Natural killer cell treated with Interleukin-12 subunit alpha and Interleukin-12 subunit beta and Interleukin-15 and Interleukin-18, amount 100 ng/mL, for 72 hours (primary cell): ENCODE measurements around the gene TRIM73. TPM values are rescaled to one million over a fixed set of nuclear protein-coding genes. Genes with fewer than 3 reads are reported as not detected.
"Not testable (repeated sequence)": the region's sequence is repeated elsewhere in the genome, so short reads cannot be mapped to it uniquely, and the experiment has no call there.

Experiments used
- ATAC-seq, 2 donors: fragments of 150-1000 bp; cut with Tn5 transposase in 1 of 2; sonication (Bioruptor Pico), chemical (Tn5 transposase) in 1 of 2; 2 replicates each; pipeline ENCODE4 v1.10.0; 2021
- DNase-seq: peaks from one replicate; pipeline ENCODE4 v3.0.0; 2022; ENCODE audit warnings: low spot score
- H3K27ac Mint-ChIP-seq, 2 donors: 1 replicate in 1 of 2; 2 replicates in 1 of 2; pipeline ENCODE4 v1.8.0; 2022; ENCODE audit warnings: mixed read lengths in 2 of 2, mild to moderate bottlenecking in 1 of 2, moderate library complexity in 1 of 2
- H3K27me3 Mint-ChIP-seq, 2 donors: 1 replicate in 1 of 2; 2 replicates in 1 of 2; pipeline ENCODE4 v1.8.0; 2022; ENCODE audit warnings: mixed read lengths in 2 of 2
- H3K36me3 Mint-ChIP-seq: one replicate; pipeline ENCODE4 v1.8.0; 2022; ENCODE audit warnings: mixed read lengths
- H3K4me1 Mint-ChIP-seq, 2 donors: 1 replicate in 1 of 2; 2 replicates in 1 of 2; pipeline ENCODE4 v1.8.0; 2022; ENCODE audit warnings: low read depth in 2 of 2, mixed read lengths in 2 of 2, mild to moderate bottlenecking in 1 of 2
- H3K4me3 Mint-ChIP-seq: one replicate; pipeline ENCODE4 v1.8.0; 2022; ENCODE audit warnings: mixed read lengths
- H3K9me3 Mint-ChIP-seq: 2 replicates; pipeline ENCODE4 v1.8.0; 2022; ENCODE audit warnings: mixed read lengths
- total RNA-seq, 2 donors: library from RNA; stranded (reverse); gene quantifications; one replicate each; pipeline ENCODE4 v1.2.3, GENCODE V29; 2022

TRIM73 gene
- 1 to 10 TPM; 2.1 to 5.2 TPM for total RNA-seq

DNA sequence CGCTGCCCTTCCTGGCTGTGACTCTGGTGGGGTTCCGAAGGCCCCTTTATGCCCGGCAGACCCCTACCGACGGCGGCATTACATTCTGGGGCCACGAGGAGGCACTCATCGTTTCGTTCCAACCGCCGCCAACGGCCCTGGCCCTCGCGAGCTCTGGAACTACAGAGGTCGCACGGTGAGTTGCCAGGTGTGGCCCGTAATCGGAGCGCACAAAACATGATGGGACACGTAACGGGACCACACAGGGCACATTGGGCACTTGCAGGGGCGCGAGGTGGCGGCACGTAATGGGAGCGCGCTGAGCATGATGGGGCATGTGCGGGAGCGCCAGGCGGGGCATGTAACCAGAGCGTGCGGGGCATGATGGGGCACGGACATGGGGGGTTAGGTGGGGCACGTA lies at the start of gene TRIM73:
Gene TRIM73, plus strand, starts transcription at position 301 of the 400 bp plus-strand sequence. CDS start 3,305 bp downstream, outside the sequence.
- H3K36me3 Mint-ChIP-seq, H3K4me1 Mint-ChIP-seq, H3K27me3 Mint-ChIP-seq: not testable (repeated sequence)

GRCh38 chr7:75358671-75359541 lies 36.5 kb upstream of the TRIM73 start:
- Mint-ChIP-seq H3K4me3 (peak overlapping the region; percentile 74), H3K27ac (peak overlapping the region; percentile 61 to 76)
- ATAC-seq (peak; percentile 93 to 94), DNase-seq (peak; percentile 74)
- H3K36me3 Mint-ChIP-seq, H3K27me3 Mint-ChIP-seq, H3K9me3 Mint-ChIP-seq, H3K4me1 Mint-ChIP-seq: not testable (repeated sequence)

More for the DNA sequence above, at the start of gene TRIM73:
- H3K4me3 Mint-ChIP-seq, DNase-seq, H3K9me3 Mint-ChIP-seq, H3K27ac Mint-ChIP-seq, ATAC-seq: not testable (repeated sequence)

DNA sequence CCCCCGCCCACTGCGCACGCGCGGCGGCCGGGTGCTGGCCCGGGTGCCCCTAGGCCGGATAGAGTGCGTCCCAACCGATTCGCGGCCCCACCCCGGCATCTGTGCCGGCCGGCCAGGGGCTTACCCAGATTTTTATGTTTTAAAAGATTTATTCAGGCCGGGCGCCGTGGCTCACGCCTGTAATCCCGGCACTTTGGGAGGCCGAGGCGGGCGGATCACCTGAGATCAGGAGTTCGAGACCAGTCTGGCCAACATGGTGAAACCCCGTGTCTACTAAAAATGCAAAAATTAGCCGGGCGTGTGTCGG lies 35.9 kb upstream of the TRIM73 start:
- H3K27ac Mint-ChIP-seq, H3K9me3 Mint-ChIP-seq, H3K4me3 Mint-ChIP-seq, H3K4me1 Mint-ChIP-seq, H3K36me3 Mint-ChIP-seq, H3K27me3 Mint-ChIP-seq: not testable (repeated sequence)
- DNase-seq (peak; percentile 54), ATAC-seq (peak; percentile 89 to 90)

DNA sequence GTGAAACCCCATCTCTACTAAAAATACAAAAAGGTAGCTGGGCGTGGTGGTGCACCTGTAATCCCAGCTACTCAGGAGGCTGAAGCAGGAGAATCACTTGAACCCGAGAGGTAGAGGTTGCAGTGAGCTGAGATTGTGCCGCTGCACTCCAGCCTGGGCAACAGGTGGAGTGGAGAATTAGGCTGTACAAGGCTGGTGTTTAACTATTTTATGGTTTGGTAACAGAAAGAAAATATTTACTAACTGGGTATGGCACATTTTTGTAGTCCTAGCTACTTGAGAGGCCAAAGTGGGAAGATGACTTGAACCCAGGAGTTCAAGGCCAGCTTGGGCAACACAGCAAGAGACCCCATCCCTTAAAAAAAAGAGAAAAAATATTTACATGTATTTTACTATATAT lies 31.4 kb upstream of the TRIM73 start:
- H3K27ac Mint-ChIP-seq, H3K9me3 Mint-ChIP-seq, H3K4me1 Mint-ChIP-seq, DNase-seq, H3K27me3 Mint-ChIP-seq, H3K36me3 Mint-ChIP-seq, H3K4me3 Mint-ChIP-seq, ATAC-seq: not testable (repeated sequence)

DNA sequence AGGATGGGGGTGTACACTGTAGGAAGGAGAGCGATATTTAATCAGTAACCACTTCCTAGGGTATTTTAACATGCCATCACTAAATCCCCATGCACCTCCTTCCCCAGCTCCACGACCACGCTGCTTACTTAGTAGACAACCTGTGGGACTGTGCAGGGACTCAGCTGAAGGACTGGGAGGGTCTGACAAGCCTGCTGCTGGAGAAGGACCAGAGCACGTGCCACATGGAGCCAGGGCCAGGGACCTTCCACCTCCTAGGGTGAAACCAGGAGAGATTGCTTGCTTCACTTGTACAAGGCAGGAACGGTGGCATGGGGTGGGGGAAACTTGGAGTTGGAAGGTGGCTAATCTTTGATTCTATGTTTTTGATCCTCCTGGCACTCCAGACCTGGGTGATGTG lies 28.8 kb upstream of the TRIM73 start:
- not testable (repeated sequence) for ATAC-seq, H3K9me3 Mint-ChIP-seq

GRCh38 chr7:75367313-75367712 lies 28.1 kb upstream of the TRIM73 start:
- H3K36me3 Mint-ChIP-seq, H3K4me1 Mint-ChIP-seq, H3K9me3 Mint-ChIP-seq, H3K4me3 Mint-ChIP-seq, H3K27ac Mint-ChIP-seq, H3K27me3 Mint-ChIP-seq, DNase-seq, ATAC-seq: not testable (repeated sequence)

More for the DNA sequence above, 28.8 kb upstream of the TRIM73 start:
- not testable (repeated sequence) for DNase-seq, H3K4me1 Mint-ChIP-seq, H3K4me3 Mint-ChIP-seq, H3K27ac Mint-ChIP-seq, H3K27me3 Mint-ChIP-seq, H3K36me3 Mint-ChIP-seq

DNA sequence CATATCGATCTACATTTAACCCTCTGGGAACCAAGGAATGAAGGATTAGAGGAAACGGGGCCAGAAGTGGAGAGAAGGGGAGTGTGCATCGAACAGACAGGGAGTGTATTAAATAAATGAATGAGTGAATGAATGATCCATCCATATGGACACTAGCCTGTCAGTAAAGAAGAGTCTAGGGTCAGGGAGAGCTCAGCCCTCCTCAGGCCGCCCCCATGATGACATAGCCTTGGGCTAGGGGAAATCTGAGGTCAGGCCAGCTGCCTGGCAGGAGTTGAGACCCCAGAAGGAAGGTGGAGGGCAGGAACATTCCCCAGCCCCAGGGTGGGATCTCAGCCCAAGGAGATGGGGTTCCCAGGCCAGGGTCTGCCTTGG lies 21.3 kb upstream of the TRIM73 start:
- not testable (repeated sequence) for H3K4me3 Mint-ChIP-seq, H3K27ac Mint-ChIP-seq, H3K9me3 Mint-ChIP-seq, H3K27me3 Mint-ChIP-seq, H3K36me3 Mint-ChIP-seq, DNase-seq, ATAC-seq, H3K4me1 Mint-ChIP-seq

DNA sequence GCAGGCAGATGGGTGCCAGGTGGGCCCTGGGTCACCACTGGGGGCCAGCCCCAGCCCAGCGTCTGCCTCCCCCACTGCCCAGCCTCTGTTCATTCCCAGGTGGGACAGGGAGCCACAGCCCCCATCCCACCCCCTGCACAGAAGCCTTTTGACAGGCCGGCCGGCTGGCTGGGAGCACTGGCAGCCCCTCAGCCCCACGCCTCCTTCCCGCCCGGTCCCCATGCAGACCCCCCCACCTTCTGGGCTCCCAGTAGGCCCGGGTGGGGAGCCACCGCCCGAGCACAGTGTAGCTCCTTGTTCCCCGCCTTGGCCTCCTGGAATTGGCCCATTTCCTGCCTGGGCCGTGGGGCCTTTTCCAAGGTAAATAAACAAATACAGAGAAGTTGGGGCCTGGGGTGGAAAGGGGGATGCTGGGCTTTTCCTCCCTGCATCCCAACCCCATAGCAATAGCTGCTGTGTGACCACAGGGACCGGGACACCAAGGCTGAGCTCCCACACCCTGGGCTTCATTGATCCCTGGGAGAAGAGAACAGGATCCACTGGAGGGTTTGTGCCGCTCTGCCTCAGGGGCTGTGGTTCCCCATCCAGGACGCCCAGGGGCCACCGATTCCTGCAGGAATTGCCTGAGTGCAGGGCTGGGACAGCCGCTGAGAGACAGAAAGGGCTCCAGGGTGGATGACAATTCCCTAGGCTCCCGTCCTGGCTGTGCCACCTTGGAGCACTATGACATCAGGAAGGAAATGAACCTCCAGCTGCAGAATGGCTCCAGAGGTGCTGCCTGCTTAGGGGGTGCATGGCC lies 20.7 kb upstream of the TRIM73 start:
- not testable (repeated sequence) for H3K36me3 Mint-ChIP-seq, H3K9me3 Mint-ChIP-seq, H3K27ac Mint-ChIP-seq, H3K27me3 Mint-ChIP-seq, H3K4me3 Mint-ChIP-seq, ATAC-seq, DNase-seq, H3K4me1 Mint-ChIP-seq

DNA sequence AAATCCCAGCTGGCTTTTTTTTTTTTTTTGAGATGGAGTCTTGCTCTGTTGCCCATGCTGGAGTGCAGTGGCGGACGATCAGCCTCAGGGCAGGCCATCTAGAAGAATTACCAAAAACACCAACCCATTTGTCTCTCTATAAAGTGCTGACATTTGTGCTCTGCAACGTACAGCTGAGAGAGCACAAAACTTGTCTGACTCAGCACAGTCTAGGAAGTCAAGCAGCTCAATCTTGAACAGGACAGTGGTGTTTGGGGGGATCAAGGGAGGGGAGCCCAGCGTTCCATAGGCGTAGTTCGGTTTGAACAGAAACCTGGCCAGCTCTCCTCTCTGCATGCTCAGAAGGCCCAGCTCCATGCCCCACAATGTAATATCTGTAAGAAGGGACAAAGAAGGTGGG lies 2.2 kb upstream of the TRIM73 start:
- H3K36me3 Mint-ChIP-seq, H3K9me3 Mint-ChIP-seq, H3K27me3 Mint-ChIP-seq, DNase-seq, H3K27ac Mint-ChIP-seq, ATAC-seq, H3K4me1 Mint-ChIP-seq, H3K4me3 Mint-ChIP-seq: not testable (repeated sequence)

- DNase-seq, H3K4me3 Mint-ChIP-seq, ATAC-seq, H3K27me3 Mint-ChIP-seq, H3K4me1 Mint-ChIP-seq, H3K9me3 Mint-ChIP-seq, H3K36me3 Mint-ChIP-seq, H3K27ac Mint-ChIP-seq: not testable (repeated sequence)
Observed at GRCh38 chr7:75397865-75398264, 2.4 kb downstream of the TRIM73 start.

GRCh38 chr7:75398771-75399700 lies 3.6 kb downstream of the TRIM73 start:
- not testable (repeated sequence) for H3K36me3 Mint-ChIP-seq, DNase-seq, H3K27ac Mint-ChIP-seq, H3K9me3 Mint-ChIP-seq, H3K27me3 Mint-ChIP-seq, H3K4me1 Mint-ChIP-seq, H3K4me3 Mint-ChIP-seq
- ATAC-seq: peak; percentile 66 to 69

- not testable (repeated sequence) for H3K9me3 Mint-ChIP-seq, H3K4me1 Mint-ChIP-seq, DNase-seq, H3K4me3 Mint-ChIP-seq, ATAC-seq, H3K27ac Mint-ChIP-seq, H3K27me3 Mint-ChIP-seq, H3K36me3 Mint-ChIP-seq
Observed at GRCh38 chr7:75400575-75400974, 5.1 kb downstream of the TRIM73 start.

GRCh38 chr7:75403455-75404443 lies 8.3 kb downstream of the TRIM73 start:
- H3K9me3 Mint-ChIP-seq, H3K27ac Mint-ChIP-seq, H3K4me3 Mint-ChIP-seq, H3K27me3 Mint-ChIP-seq, H3K36me3 Mint-ChIP-seq, DNase-seq, ATAC-seq, H3K4me1 Mint-ChIP-seq: not testable (repeated sequence)
